ENCODE results near the gene HOXB13.

DNA sequence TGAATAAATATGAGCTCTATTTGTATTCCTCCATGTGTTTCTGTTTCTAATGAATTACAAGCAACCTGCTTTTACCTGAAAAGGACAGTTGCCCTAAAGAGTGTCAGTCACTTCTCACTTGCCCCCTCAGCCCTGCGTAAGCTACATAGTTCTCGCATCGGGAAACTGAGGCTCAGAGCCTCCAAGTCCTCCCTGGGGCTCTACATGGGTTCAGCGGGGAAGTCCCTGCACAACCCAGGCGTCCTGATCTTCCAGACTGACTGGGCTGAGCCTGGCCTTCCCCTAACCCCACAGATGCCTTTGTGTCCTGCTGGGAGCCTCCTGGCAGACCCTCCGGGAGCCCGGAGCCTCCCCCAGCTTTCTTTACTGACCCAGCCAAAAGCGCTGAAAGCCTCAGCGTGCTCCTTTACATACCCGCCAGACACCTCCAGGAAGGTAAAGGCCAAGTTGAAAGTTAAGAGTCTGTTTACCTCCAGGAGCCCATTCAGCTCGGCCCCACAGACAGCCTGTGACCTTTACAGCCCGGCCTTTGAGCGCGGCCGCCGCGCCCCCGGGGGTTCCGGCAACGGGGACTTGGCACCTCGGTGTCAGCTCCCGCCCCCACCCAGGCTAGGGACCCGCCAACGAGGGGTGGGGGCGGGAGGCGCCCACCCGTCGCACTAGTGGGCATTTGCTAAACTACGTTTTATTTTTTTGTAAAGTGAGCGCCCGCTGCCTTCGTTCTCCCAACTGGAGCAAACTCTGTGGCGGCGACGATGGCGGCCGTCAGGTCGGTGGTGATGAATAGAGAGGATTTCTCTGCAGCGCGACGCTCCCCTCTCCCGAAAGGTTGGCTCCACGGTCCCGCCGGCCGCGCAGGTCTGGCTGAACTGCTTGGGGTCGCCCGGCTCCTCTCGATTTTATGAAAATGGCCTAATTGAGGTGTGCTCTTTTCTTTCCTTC lies 4.4 kb upstream of the HOXB13 start:
- TF ChIP-seq, protein P1, sequence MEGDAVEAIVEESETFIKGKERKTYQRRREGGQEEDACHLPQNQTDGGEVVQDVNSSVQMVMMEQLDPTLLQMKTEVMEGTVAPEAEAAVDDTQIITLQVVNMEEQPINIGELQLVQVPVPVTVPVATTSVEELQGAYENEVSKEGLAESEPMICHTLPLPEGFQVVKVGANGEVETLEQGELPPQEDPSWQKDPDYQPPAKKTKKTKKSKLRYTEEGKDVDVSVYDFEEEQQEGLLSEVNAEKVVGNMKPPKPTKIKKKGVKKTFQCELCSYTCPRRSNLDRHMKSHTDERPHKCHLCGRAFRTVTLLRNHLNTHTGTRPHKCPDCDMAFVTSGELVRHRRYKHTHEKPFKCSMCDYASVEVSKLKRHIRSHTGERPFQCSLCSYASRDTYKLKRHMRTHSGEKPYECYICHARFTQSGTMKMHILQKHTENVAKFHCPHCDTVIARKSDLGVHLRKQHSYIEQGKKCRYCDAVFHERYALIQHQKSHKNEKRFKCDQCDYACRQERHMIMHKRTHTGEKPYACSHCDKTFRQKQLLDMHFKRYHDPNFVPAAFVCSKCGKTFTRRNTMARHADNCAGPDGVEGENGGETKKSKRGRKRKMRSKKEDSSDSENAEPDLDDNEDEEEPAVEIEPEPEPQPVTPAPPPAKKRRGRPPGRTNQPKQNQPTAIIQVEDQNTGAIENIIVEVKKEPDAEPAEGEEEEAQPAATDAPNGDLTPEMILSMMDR (IDR thresholded peaks at IDR 0.05), result no peak
- TF ChIP-seq POLR2A (IDR thresholded peaks at IDR 0.05), result no peak

All from stomach (tissue), 4 donors.